HCT116 (cell line): ENCODE measurements around the gene SALL3.

ENCODE experiments used
- CBX3 ChIP-seq: IDR thresholded peaks from 2 replicates; pipeline ENCODE4 v1.6.1; 2012; ENCODE audit warnings: low read depth
- EZH2 ChIP-seq: fragments of 200-600 bp; sonication (generic); IDR thresholded peaks from 2 replicates; pipeline ENCODE4 v1.6.1; 2017; ENCODE audit warnings: antibody characterized with exemption, mixed run types
- EZH2phosphoT487 ChIP-seq: fragments of 200-600 bp; IDR thresholded peaks from 2 replicates; pipeline ENCODE4 v1.6.1; 2018; ENCODE audit warnings: antibody characterized with exemption, borderline replicate concordance
- JUND ChIP-seq: IDR thresholded peaks from 2 replicates; pipeline ENCODE4 v1.6.1; 2012
- POLR2A ChIP-seq: IDR thresholded peaks from 2 replicates; pipeline ENCODE4 v1.7.0; 2011; ENCODE audit warnings: borderline replicate concordance; ENCODE audit not compliant: insufficient read depth, insufficient read length; ENCODE audit errors: extremely low read depth
- POLR2AphosphoS5 ChIP-seq: IDR thresholded peaks from 2 replicates; pipeline ENCODE4 v1.6.1; 2011; ENCODE audit warnings: mild to moderate bottlenecking, low read depth, low read length, moderate library complexity
- RAD21 ChIP-seq: IDR thresholded peaks from 2 replicates; pipeline ENCODE4 v1.6.1; 2012; ENCODE audit warnings: low read depth, mild to moderate bottlenecking
- REST ChIP-seq: IDR thresholded peaks from 2 replicates; pipeline ENCODE4 v1.6.1; 2012; ENCODE audit warnings: low read depth
- SRF ChIP-seq: IDR thresholded peaks from 2 replicates; pipeline ENCODE4 v1.6.1; 2012; ENCODE audit warnings: low read depth
- TCF7L2 ChIP-seq: IDR thresholded peaks from 2 replicates; pipeline ENCODE4 v1.7.0; 2011; ENCODE audit warnings: borderline replicate concordance, inconsistent platforms; ENCODE audit not compliant: insufficient read depth, insufficient read length; ENCODE audit errors: extremely low read depth
- ZBTB33 ChIP-seq: IDR thresholded peaks from 2 replicates; pipeline ENCODE4 v1.6.1; 2011; ENCODE audit warnings: mild to moderate bottlenecking, low read length, moderate library complexity; ENCODE audit not compliant: insufficient replicate concordance; ENCODE audit errors: extremely low read depth
- ZNF274 ChIP-seq: fragments of 200-500 bp; sonication (Bioruptor generic); IDR thresholded peaks from 2 replicates; pipeline ENCODE4 v1.6.1; 2014; ENCODE audit warnings: mild to moderate bottlenecking, low read depth, low read length, inconsistent platforms
- TF ChIP-seq, protein P1 (sequence below), 3 experiments: fragments of 200-600 bp in 1 of 3; sonication (generic) in 1 of 3; IDR thresholded peaks in 2 of 3; conservative IDR thresholded peaks in 1 of 3; 2 replicates each; pipeline ENCODE4 v1.5.1; 2012 to 2017; ENCODE audit warnings: low read depth in 2 of 3, low read length in 2 of 3, antibody characterized with exemption in 1 of 3, borderline replicate concordance in 1 of 3, control low read depth in 1 of 3, mild to moderate bottlenecking in 1 of 3, mixed read lengths in 1 of 3, mixed run types in 1 of 3, moderate library complexity in 1 of 3; ENCODE audit not compliant: insufficient read depth in 1 of 3
- TF ChIP-seq, protein P2 (sequence below): IDR thresholded peaks from 2 replicates; pipeline ENCODE4 v1.6.1; 2012

DNA sequence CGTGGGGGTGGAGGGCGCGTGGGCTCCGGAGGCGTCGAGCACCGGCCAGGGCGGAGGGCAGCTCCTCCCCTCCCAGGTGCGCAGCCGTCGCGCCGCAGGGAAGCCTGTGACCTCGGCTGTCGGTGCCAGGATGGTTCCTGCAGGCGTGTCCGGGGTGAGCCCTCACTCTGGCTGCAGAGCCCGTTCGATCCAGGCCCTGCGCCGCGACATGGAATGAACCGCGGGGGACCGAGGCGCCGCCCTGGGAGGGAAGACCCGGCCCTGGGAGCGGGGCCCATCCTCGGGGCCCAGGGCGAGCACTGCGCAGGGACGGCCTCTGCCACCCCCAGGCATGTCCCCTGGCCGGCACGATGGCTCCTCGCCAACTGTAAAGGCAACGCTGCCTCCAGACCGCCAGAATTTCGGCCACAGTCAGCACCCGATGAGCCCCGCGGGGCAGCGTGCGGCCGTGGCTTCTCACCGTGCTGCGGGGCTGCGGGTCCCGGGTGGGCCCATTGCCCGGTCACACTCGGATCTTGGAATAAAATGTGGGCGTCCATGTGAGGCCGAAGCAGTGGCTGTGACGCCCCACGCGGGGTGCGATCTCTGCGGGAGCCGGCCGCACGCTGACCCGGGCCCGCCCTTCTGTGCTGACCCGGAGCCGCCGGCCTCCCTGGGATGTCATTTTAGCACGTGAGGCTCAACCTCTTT, 26.6 kb downstream of the SALL3 start:
- TF ChIP-seq, protein P1, sequence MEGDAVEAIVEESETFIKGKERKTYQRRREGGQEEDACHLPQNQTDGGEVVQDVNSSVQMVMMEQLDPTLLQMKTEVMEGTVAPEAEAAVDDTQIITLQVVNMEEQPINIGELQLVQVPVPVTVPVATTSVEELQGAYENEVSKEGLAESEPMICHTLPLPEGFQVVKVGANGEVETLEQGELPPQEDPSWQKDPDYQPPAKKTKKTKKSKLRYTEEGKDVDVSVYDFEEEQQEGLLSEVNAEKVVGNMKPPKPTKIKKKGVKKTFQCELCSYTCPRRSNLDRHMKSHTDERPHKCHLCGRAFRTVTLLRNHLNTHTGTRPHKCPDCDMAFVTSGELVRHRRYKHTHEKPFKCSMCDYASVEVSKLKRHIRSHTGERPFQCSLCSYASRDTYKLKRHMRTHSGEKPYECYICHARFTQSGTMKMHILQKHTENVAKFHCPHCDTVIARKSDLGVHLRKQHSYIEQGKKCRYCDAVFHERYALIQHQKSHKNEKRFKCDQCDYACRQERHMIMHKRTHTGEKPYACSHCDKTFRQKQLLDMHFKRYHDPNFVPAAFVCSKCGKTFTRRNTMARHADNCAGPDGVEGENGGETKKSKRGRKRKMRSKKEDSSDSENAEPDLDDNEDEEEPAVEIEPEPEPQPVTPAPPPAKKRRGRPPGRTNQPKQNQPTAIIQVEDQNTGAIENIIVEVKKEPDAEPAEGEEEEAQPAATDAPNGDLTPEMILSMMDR (IDR thresholded peaks at IDR 0.05 in 2 of 3, conservative IDR thresholded peaks at IDR 0.05 in 1 of 3; ENCODE audit: borderline replicate concordance in 1 of 3, insufficient read depth in 1 of 3, low read depth in 2 of 3, low read length in 2 of 3) = no peak
- TF ChIP-seq EZH2phosphoT487 (no peak), SRF (no peak), ZBTB33 (no peak), ZNF274 (no peak), POLR2AphosphoS5 (no peak), EZH2 (no peak), REST (no peak), POLR2A (no peak), RAD21 (no peak), CBX3 (no peak), TCF7L2 (no peak), JUND (no peak)
- TF ChIP-seq, protein P2, sequence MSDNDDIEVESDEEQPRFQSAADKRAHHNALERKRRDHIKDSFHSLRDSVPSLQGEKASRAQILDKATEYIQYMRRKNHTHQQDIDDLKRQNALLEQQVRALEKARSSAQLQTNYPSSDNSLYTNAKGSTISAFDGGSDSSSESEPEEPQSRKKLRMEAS = no peak
